Hepatocyte (in vitro differentiated cells): ENCODE data around the gene ZNF564. TPM values are rescaled to one million over a fixed set of nuclear protein-coding genes. Genes with fewer than 3 reads are reported as not detected.
"Not testable (repeated sequence)": the region's sequence is repeated elsewhere in the genome, so short reads cannot be mapped to it uniquely, and the experiment has no call there.

Source experiments
- DNase-seq: peaks from one replicate; pipeline ENCODE4 v3.0.0-alpha.2; 2016; ENCODE audit warnings: low spot score
- H2AFZ ChIP-seq: fragments of 200-600 bp; sonication (generic); 2 replicates; pipeline ENCODE4 v1.6.0; 2016; ENCODE audit warnings: antibody characterized with exemption, mild to moderate bottlenecking
- H3K27ac ChIP-seq: fragments of 200-600 bp; sonication (generic); 2 replicates; pipeline ENCODE4 v1.5.1; 2016; ENCODE audit warnings: mild to moderate bottlenecking
- H3K27me3 ChIP-seq: fragments of 200-600 bp; sonication (generic); 2 replicates; pipeline ENCODE4 v1.6.1; 2016
- H3K36me3 ChIP-seq: fragments of 200-600 bp; sonication (generic); replicated peaks from 2 replicates; pipeline ENCODE4 v1.5.1; 2016; ENCODE audit warnings: low read depth; ENCODE audit not compliant: insufficient read depth
- H3K4me1 ChIP-seq: fragments of 200-600 bp; sonication (generic); 2 replicates; pipeline ENCODE4 v1.5.1; 2016; ENCODE audit warnings: mild to moderate bottlenecking, moderate library complexity; ENCODE audit not compliant: insufficient read depth
- H3K4me2 ChIP-seq: fragments of 200-600 bp; sonication (generic); 2 replicates; pipeline ENCODE4 v1.6.0; 2016
- H3K4me3 ChIP-seq: fragments of 200-600 bp; sonication (generic); 2 replicates; pipeline ENCODE4 v1.5.1; 2016; ENCODE audit warnings: mild to moderate bottlenecking
- H3K79me2 ChIP-seq: fragments of 200-600 bp; sonication (generic); 2 replicates; pipeline ENCODE4 v1.6.0; 2017; ENCODE audit warnings: mild to moderate bottlenecking
- H3K9me2 ChIP-seq: fragments of 200-600 bp; sonication (generic); replicated peaks from 2 replicates; pipeline ENCODE4 v1.6.0; 2017; ENCODE audit warnings: mild to moderate bottlenecking; ENCODE audit not compliant: insufficient read depth
- H3K9me3 ChIP-seq: fragments of 200-600 bp; sonication (generic); 2 replicates; pipeline ENCODE4 v1.5.1; 2016; ENCODE audit warnings: low read depth, mild to moderate bottlenecking
- H4K20me1 ChIP-seq: fragments of 200-600 bp; sonication (generic); 2 replicates; pipeline ENCODE4 v1.6.0; 2016; ENCODE audit warnings: mild to moderate bottlenecking; ENCODE audit not compliant: insufficient read depth, poor library complexity, severe bottlenecking
- EZH2 ChIP-seq: fragments of 200-600 bp; sonication (generic); IDR thresholded peaks from 2 replicates; pipeline ENCODE4 v1.6.1; 2016; ENCODE audit warnings: antibody characterized with exemption, mild to moderate bottlenecking, borderline replicate concordance
- EZH2phosphoT487 ChIP-seq: fragments of 200-600 bp; sonication (generic); IDR thresholded peaks from one replicate; pipeline ENCODE4 v1.6.1; 2018; ENCODE audit warnings: antibody characterized with exemption, mild to moderate bottlenecking, low read depth, moderate library complexity; ENCODE audit not compliant: unreplicated experiment, severe bottlenecking
- WGBS: methylation state at CpG from one replicate; pipeline ENCODE4 v1.1.6; 2016; ENCODE audit warnings: low lambda C conversion rate; ENCODE audit errors: missing lambda C conversion rate; 5-methylcytosine and 5-hydroxymethylcytosine counted together
- polyA plus RNA-seq: library from polyadenylated mRNA; unstranded; fragments of >200 nt; fragmentation: Nextera tagmentation; extraction: Ambion mirVana; gene quantifications from 2 replicates; pipeline ENCODE4 v1.2.1, GENCODE V29; 2016
- total RNA-seq: library from RNA; depleted of rRNA; stranded (reverse); fragments of >200 nt; gene quantifications from 2 replicates; pipeline ENCODE4 v1.2.3, GENCODE V29; 2014
- TF ChIP-seq, protein P1 (sequence below): fragments of 200-600 bp; sonication (generic); IDR thresholded peaks from 2 replicates; pipeline ENCODE4 v1.5.1; 2016; ENCODE audit warnings: antibody characterized with exemption, mild to moderate bottlenecking; ENCODE audit not compliant: poor library complexity

The ZNF564 gene
- total and polyA plus RNA-seq, 2 experiments from 2014 or later = 5.0 to 10.7 TPM

GRCh38 chr19:12574036-12574435 lies 22.8 kb upstream of the ZNF564 start:
- H3K27ac ChIP-seq = no peak overlapping the region
- H3K4me1 ChIP-seq = no peaks in the 10 kb centered on the region
- H3K9me3 ChIP-seq = no peaks in the 10 kb centered on the region
- H3K9me2 ChIP-seq = no peaks in the 10 kb centered on the region
- H3K36me3 ChIP-seq = no peaks in the 10 kb centered on the region
- H4K20me1 ChIP-seq = no peaks in the 10 kb centered on the region
- no peaks in the 10 kb centered on the region for H3K79me2 ChIP-seq
- DNase-seq = no peak
- no peak overlapping the region for H3K4me2 ChIP-seq
- no peak overlapping the region for H3K4me3 ChIP-seq
- 88% methylated on average over 7 of the region's 7 CpGs for WGBS
- TF ChIP-seq, protein P1, sequence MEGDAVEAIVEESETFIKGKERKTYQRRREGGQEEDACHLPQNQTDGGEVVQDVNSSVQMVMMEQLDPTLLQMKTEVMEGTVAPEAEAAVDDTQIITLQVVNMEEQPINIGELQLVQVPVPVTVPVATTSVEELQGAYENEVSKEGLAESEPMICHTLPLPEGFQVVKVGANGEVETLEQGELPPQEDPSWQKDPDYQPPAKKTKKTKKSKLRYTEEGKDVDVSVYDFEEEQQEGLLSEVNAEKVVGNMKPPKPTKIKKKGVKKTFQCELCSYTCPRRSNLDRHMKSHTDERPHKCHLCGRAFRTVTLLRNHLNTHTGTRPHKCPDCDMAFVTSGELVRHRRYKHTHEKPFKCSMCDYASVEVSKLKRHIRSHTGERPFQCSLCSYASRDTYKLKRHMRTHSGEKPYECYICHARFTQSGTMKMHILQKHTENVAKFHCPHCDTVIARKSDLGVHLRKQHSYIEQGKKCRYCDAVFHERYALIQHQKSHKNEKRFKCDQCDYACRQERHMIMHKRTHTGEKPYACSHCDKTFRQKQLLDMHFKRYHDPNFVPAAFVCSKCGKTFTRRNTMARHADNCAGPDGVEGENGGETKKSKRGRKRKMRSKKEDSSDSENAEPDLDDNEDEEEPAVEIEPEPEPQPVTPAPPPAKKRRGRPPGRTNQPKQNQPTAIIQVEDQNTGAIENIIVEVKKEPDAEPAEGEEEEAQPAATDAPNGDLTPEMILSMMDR = no peak
- H3K27me3 ChIP-seq = no peaks in the 10 kb centered on the region
- H2AFZ ChIP-seq = no peak overlapping the region

DNA sequence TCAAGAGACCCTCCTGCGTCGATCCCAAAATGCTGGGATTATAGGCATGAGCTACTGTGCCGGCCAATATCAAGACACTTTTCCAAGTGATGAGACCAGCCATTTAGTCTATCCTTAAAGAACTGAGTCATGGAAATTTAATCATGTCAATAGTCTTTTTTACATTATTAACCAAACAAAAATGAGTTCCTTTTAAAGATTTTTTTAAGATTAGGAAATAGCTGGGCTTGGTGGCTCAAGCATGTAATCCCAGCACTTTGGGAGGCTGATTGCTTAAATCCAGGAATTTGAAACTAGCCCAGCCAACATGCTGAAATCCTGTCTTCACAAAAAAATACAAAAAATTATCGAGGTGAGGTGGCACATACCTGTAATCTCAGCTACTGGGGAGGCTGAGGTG lies 16.7 kb upstream of the ZNF564 start:
- Histone ChIP-seq H3K27ac (no peak overlapping the region), H3K9me3 (no peaks in the 10 kb centered on the region), H3K4me1 (no peaks in the 10 kb centered on the region), H3K27me3 (no peaks in the 10 kb centered on the region), H4K20me1 (no peaks in the 10 kb centered on the region), H2AFZ (no peak overlapping the region), H3K4me3 (no peak overlapping the region), H3K4me2 (no peak overlapping the region), H3K36me3 (no peaks in the 10 kb centered on the region), H3K9me2 (no peaks in the 10 kb centered on the region), H3K79me2 (no peaks in the 10 kb centered on the region)
- TF ChIP-seq, protein P1 = no peak
- TF ChIP-seq EZH2phosphoT487 (no peak), EZH2 (no peak)
- 87% methylated on average over 4 of the region's 4 CpGs for WGBS
- no peak for DNase-seq

DNA sequence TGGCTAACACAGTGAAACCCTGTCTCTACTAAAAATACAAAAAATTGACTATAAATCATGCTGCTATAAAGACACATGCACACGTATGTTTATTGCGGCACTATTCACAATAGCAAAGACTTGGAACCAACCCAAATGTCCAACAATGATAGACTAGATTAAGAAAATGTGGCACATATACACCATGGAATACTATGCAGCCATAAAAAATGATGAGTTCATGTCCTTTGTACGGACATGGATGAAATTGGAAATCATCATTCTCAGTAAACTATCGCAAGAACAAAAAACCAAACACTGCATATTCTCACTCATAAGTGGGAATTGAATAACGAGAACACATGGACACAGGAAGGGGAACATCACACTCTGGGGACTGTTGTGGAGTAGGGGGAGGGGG lies 15.1 kb upstream of the ZNF564 start:
- not testable (repeated sequence) for H2AFZ ChIP-seq, H3K4me3 ChIP-seq, H3K4me2 ChIP-seq, H3K4me1 ChIP-seq, H3K9me2 ChIP-seq, H3K9me3 ChIP-seq, H3K27me3 ChIP-seq, H3K79me2 ChIP-seq, H3K36me3 ChIP-seq, H4K20me1 ChIP-seq, H3K27ac ChIP-seq, DNase-seq
- 94% methylated on average over 5 of the region's 5 CpGs for WGBS

DNA sequence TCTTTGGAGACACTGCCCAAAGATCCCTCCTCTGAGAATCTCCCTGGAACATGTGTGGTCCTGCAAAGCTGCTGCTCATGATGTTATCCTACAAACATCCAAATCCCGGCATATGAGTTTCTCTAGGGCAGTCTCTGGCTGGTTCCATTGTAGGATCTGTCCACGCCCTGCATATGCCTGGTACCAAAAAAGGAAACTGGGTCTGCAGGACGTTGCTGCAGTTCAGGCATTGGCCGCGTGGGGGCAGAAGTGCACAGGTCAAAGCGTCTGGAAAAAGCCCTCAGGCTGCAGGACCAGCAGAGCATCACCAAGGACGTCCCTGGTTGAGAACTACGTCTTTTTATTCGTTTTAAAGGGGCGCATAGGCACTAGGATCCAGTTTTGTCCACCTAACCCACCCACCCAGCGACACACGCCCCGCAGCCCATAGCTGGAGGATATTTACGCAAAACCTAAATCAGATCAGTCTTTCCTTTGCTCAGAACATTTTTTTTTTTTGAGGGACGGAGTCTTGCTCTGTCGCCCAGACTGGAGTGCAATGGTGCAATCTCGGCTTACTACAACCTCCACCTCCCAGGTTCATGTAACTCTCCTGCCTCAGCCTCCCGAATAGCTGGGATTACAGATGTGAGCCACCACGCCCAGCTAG lies 12.9 kb upstream of the ZNF564 start:
- DNase-seq = peak; percentile 91
- Histone ChIP-seq H3K79me2 (no peaks in the 10 kb centered on the region), H3K4me1 (no peaks in the 10 kb centered on the region), H3K4me3 (no peak overlapping the region), H3K27ac (no peak overlapping the region), H3K4me2 (no peak overlapping the region), H3K36me3 (no peaks in the 10 kb centered on the region), H3K9me3 (no peaks in the 10 kb centered on the region), H2AFZ (no peak overlapping the region), H4K20me1 (no peaks in the 10 kb centered on the region), H3K27me3 (no peaks in the 10 kb centered on the region), H3K9me2 (no peaks in the 10 kb centered on the region)
- no peak for TF ChIP-seq EZH2
- TF ChIP-seq, protein P1 = peak; percentile 95
- WGBS = 26% methylated on average over 19 of the region's 19 CpGs
